HCT116 (cell line): ENCODE data around the gene CDH13. TPM values are rescaled to one million over a fixed set of nuclear protein-coding genes. Genes with fewer than 3 reads are reported as not detected.

Experiments used
- ATAC-seq: fragments of 200-7000 bp; cut with Tn5 transposase; 2 replicates; pipeline ENCODE4 v1.9.1; 2020; ENCODE audit warnings: mild to moderate bottlenecking, moderate library complexity
- BruUV-seq: library from RNA; stranded (reverse); fragments of 400-500 nt; replicated peaks from 2 replicates; lab custom pipeline; 2021; lab: Mats Ljungman, UMichigan
- CTCF ChIA-PET: fragments of 300-600 bp; sonication (Branson Sonifier 250); formaldehyde crosslinking; loops from one replicate; lab custom pipeline; 2021; ENCODE audit warnings: antibody characterized with exemption; lab: Charles Lee
- POLR2A ChIA-PET: fragments of 300-600, 350-600 bp; sonication (Branson Sonifier 250); formaldehyde crosslinking; loops from one replicate; lab custom pipeline; 2021; ENCODE audit warnings: antibody characterized with exemption; lab: Charles Lee
- RAD21 ChIA-PET, 2 experiments: fragments of 300-600 bp; sonication (Branson Sonifier 250); formaldehyde crosslinking; loops; one replicate each; lab custom pipeline; 2023; ENCODE audit warnings: low total read pairs in 2 of 2; ENCODE audit not compliant: uncharacterized antibody in 2 of 2, unreplicated experiment in 2 of 2, low non-redundant PET in 1 of 2; lab: Charles Lee
- DNase-seq: peaks from one replicate; pipeline ENCODE4 v3.0.0-alpha.2; 2010; ENCODE audit warnings: low read depth, low spot score
- H2AFZ ChIP-seq: fragments of 200-600 bp; shearing (Covaris generic), sonication (generic); 2 replicates; pipeline ENCODE4 v1.6.1; 2017; ENCODE audit warnings: low read depth, mixed run types, mixed read lengths, antibody characterized with exemption, low read length; ENCODE audit not compliant: poor library complexity, severe bottlenecking
- H3K27ac ChIP-seq: 2 replicates; pipeline ENCODE4 v1.5.1; 2012; ENCODE audit warnings: low read depth, low read length
- H3K27me3 ChIP-seq: fragments of 200-600 bp; sonication (generic); 2 replicates; pipeline ENCODE4 v1.6.1; 2016; ENCODE audit warnings: mixed run types, low read length, mixed read lengths; ENCODE audit not compliant: insufficient read depth
- H3K36me3 ChIP-seq, 2 experiments: fragments of 200-500 bp in 1 of 2; fragments of 200-600 bp in 1 of 2; sonication (Bioruptor generic) in 1 of 2; sonication (generic) in 1 of 2; 2 replicates each; pipeline versions ENCODE4 v1.5.1 to v1.6.1; 2014 to 2016; ENCODE audit warnings: low read length in 2 of 2, inconsistent platforms in 1 of 2, mixed read lengths in 1 of 2, mixed run types in 1 of 2; ENCODE audit not compliant: insufficient read depth in 2 of 2, control insufficient read depth in 1 of 2
- H3K4me1 ChIP-seq, 2 experiments: fragments of 200-600 bp in 1 of 2; sonication (generic) in 1 of 2; 2 replicates each; pipeline versions ENCODE4 v1.5.1 to v1.6.1; 2012 to 2017; ENCODE audit warnings: low read length in 2 of 2, inconsistent platforms in 1 of 2, mild to moderate bottlenecking in 1 of 2, mixed read lengths in 1 of 2, mixed run types in 1 of 2, moderate library complexity in 1 of 2; ENCODE audit not compliant: insufficient read depth in 2 of 2, control insufficient read depth in 1 of 2
- H3K4me2 ChIP-seq: fragments of 200-600 bp; sonication (generic); 2 replicates; pipeline ENCODE4 v1.6.1; 2017; ENCODE audit warnings: mixed run types, low read length, mixed read lengths
- H3K4me3 ChIP-seq, 2 experiments: fragments of 200-600 bp in 1 of 2; sonication (generic) in 1 of 2; replicated peaks in 1 of 2; 2 replicates each; pipeline ENCODE4 v1.5.1; 2011 to 2016; ENCODE audit warnings: low read length in 2 of 2, control low read depth in 1 of 2, low read depth in 1 of 2, mild to moderate bottlenecking in 1 of 2, mixed read lengths in 1 of 2, mixed run types in 1 of 2
- H3K79me2 ChIP-seq: fragments of 200-600 bp; sonication (generic); 2 replicates; pipeline ENCODE4 v1.6.1; 2017; ENCODE audit warnings: mild to moderate bottlenecking, mixed run types, low read length, moderate library complexity, mixed read lengths; ENCODE audit not compliant: insufficient read depth
- H3K9ac ChIP-seq: fragments of 200-600 bp; sonication (generic); 2 replicates; pipeline ENCODE4 v1.6.1; 2016; ENCODE audit warnings: low read length, mixed read lengths
- H3K9me2 ChIP-seq: fragments of 200-600 bp; sonication (generic), shearing (Covaris generic); 2 replicates; pipeline ENCODE4 v1.6.1; 2017; ENCODE audit warnings: mixed run types, mild to moderate bottlenecking, moderate library complexity; ENCODE audit not compliant: insufficient read depth
- H3K9me3 ChIP-seq, 2 experiments: fragments of 200-500 bp in 1 of 2; fragments of 200-600 bp in 1 of 2; sonication (Bioruptor generic) in 1 of 2; sonication (generic) in 1 of 2; 2 replicates each; pipeline ENCODE4 v1.6.1; 2014 to 2017; ENCODE audit warnings: low read length in 2 of 2, mixed read lengths in 2 of 2, inconsistent platforms in 1 of 2, low read depth in 1 of 2, mild to moderate bottlenecking in 1 of 2, mixed run types in 1 of 2, moderate library complexity in 1 of 2; ENCODE audit not compliant: control insufficient read depth in 1 of 2, insufficient read depth in 1 of 2
- H4K20me1 ChIP-seq: fragments of 200-600 bp; sonication (generic), shearing (Covaris generic); 2 replicates; pipeline ENCODE4 v1.6.1; 2017; ENCODE audit warnings: mixed run types, mild to moderate bottlenecking, moderate library complexity; ENCODE audit not compliant: insufficient read depth
- CBX3 ChIP-seq: IDR thresholded peaks from 2 replicates; pipeline ENCODE4 v1.6.1; 2012; ENCODE audit warnings: low read depth
- CEBPB ChIP-seq: IDR thresholded peaks from 2 replicates; pipeline ENCODE4 v1.6.1; 2012; ENCODE audit warnings: low read depth
- CTCF ChIP-seq, 3 experiments: fragments of 200-600 bp in 1 of 3; sonication (generic) in 1 of 3; IDR thresholded peaks in 2 of 3; conservative IDR thresholded peaks in 1 of 3; 2 replicates each; pipeline ENCODE4 v1.5.1; 2012 to 2017; ENCODE audit warnings: low read depth in 2 of 3, low read length in 2 of 3, antibody characterized with exemption in 1 of 3, borderline replicate concordance in 1 of 3, control low read depth in 1 of 3, mild to moderate bottlenecking in 1 of 3, mixed read lengths in 1 of 3, mixed run types in 1 of 3, moderate library complexity in 1 of 3; ENCODE audit not compliant: insufficient read depth in 1 of 3
- ELF1 ChIP-seq: IDR thresholded peaks from 2 replicates; pipeline ENCODE4 v1.6.1; 2012; ENCODE audit warnings: low read depth, borderline replicate concordance
- EZH2 ChIP-seq: fragments of 200-600 bp; sonication (generic); IDR thresholded peaks from 2 replicates; pipeline ENCODE4 v1.6.1; 2017; ENCODE audit warnings: antibody characterized with exemption, mixed run types
- EZH2phosphoT487 ChIP-seq: fragments of 200-600 bp; IDR thresholded peaks from 2 replicates; pipeline ENCODE4 v1.6.1; 2018; ENCODE audit warnings: antibody characterized with exemption, borderline replicate concordance
- JUND ChIP-seq: IDR thresholded peaks from 2 replicates; pipeline ENCODE4 v1.6.1; 2012
- MAX ChIP-seq: IDR thresholded peaks from 2 replicates; pipeline ENCODE4 v1.6.1; 2012
- POLR2AphosphoS5 ChIP-seq: IDR thresholded peaks from 2 replicates; pipeline ENCODE4 v1.6.1; 2011; ENCODE audit warnings: mild to moderate bottlenecking, low read depth, low read length, moderate library complexity
- RAD21 ChIP-seq: IDR thresholded peaks from 2 replicates; pipeline ENCODE4 v1.6.1; 2012; ENCODE audit warnings: low read depth, mild to moderate bottlenecking
- REST ChIP-seq: IDR thresholded peaks from 2 replicates; pipeline ENCODE4 v1.6.1; 2012; ENCODE audit warnings: low read depth
- SIN3A ChIP-seq: IDR thresholded peaks from 2 replicates; pipeline ENCODE4 v1.6.1; 2012; ENCODE audit warnings: low read depth
- SP1 ChIP-seq: IDR thresholded peaks from 2 replicates; pipeline ENCODE4 v1.6.1; 2012; ENCODE audit warnings: low read depth
- SRF ChIP-seq: IDR thresholded peaks from 2 replicates; pipeline ENCODE4 v1.6.1; 2012; ENCODE audit warnings: low read depth
- TCF7L2 ChIP-seq: IDR thresholded peaks from 2 replicates; pipeline ENCODE4 v1.7.0; 2011; ENCODE audit warnings: borderline replicate concordance, inconsistent platforms; ENCODE audit not compliant: insufficient read depth, insufficient read length; ENCODE audit errors: extremely low read depth
- YY1 ChIP-seq: IDR thresholded peaks from 2 replicates; pipeline ENCODE4 v1.6.1; 2011; ENCODE audit warnings: low read length, low read depth, moderate library complexity, mild to moderate bottlenecking; ENCODE audit not compliant: insufficient replicate concordance; ENCODE audit errors: extremely low read depth
- ZFX ChIP-seq: fragments of 450-650 bp; IDR thresholded peaks from 2 replicates; pipeline ENCODE4 v1.6.1; 2017
- ZNF274 ChIP-seq: fragments of 200-500 bp; sonication (Bioruptor generic); IDR thresholded peaks from 2 replicates; pipeline ENCODE4 v1.6.1; 2014; ENCODE audit warnings: mild to moderate bottlenecking, low read depth, low read length, inconsistent platforms
- intact Hi-C: fragments of 100-400 bp; cut with micrococcal nuclease; formaldehyde crosslinking; loops from 2 replicates; pipeline ENCODE4 v1.10.0; 2022
- total RNA-seq: library from RNA; stranded (reverse); gene quantifications from one replicate; pipeline ENCODE4 v1.2.1, GENCODE V29; 2021; ENCODE audit not compliant: unreplicated experiment
- TF ChIP-seq, protein P1 (sequence below): IDR thresholded peaks from 2 replicates; pipeline ENCODE4 v1.6.1; 2011; ENCODE audit warnings: mild to moderate bottlenecking, low read length, moderate library complexity; ENCODE audit not compliant: insufficient replicate concordance; ENCODE audit errors: extremely low read depth

The CDH13 gene
- total RNA-seq, 1 experiment from 2014 or later = not detected

DNA sequence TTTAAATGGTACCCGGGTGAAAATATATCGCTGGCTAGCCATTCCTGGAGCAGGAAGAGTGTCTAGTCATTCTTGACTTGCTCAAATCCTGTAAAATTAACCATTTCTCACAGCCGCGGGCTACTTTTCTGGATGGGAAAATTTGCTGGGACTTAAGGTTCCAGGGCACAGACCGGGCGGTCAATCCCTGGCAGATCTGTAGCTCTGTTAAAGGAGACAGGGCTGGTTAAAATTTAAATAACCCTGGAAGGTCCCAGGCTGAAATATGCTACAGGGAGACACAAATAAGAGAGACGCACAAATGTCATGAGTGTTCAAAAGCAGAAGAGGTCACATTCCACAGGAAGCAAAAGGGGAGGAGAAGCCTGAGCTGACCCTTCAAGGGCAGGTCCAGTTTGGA is 951.4 kb downstream of the CDH13 start:
- DNase-seq (no peak), ATAC-seq (no peak)
- CTCF ChIA-PET = no interaction called here
- H3K27me3 ChIP-seq = peaks cover 15% of the 10 kb centered on the region; the same call in 1 of the 2 replicates
- H3K4me2 ChIP-seq = no peak overlapping the region
- intact Hi-C loops = no loop called here
- H3K9me3 ChIP-seq = no peaks in the 10 kb centered on the region
- H3K4me3 ChIP-seq = no peak overlapping the region
- H3K9ac ChIP-seq = no peak overlapping the region
- no peaks in the 10 kb centered on the region for H4K20me1 ChIP-seq
- H2AFZ ChIP-seq = no peak overlapping the region
- RAD21 ChIA-PET = no interaction called here
- no peaks in the 10 kb centered on the region for H3K4me1 ChIP-seq
- no peak for TF ChIP-seq EZH2
- no peak for TF ChIP-seq SP1
- no peak for TF ChIP-seq EZH2phosphoT487
- TF ChIP-seq SRF = no peak
- TF ChIP-seq CTCF (IDR thresholded peaks at IDR 0.05 in 2 of 3, conservative IDR thresholded peaks at IDR 0.05 in 1 of 3; ENCODE audit: borderline replicate concordance in 1 of 3, insufficient read depth in 1 of 3, low read depth in 2 of 3, low read length in 2 of 3) = no peak
- TF ChIP-seq POLR2AphosphoS5 = no peak
- no peak for TF ChIP-seq MAX
- no peak for TF ChIP-seq RAD21
- TF ChIP-seq REST = no peak
- no peak for TF ChIP-seq CBX3
- TF ChIP-seq, protein P1, sequence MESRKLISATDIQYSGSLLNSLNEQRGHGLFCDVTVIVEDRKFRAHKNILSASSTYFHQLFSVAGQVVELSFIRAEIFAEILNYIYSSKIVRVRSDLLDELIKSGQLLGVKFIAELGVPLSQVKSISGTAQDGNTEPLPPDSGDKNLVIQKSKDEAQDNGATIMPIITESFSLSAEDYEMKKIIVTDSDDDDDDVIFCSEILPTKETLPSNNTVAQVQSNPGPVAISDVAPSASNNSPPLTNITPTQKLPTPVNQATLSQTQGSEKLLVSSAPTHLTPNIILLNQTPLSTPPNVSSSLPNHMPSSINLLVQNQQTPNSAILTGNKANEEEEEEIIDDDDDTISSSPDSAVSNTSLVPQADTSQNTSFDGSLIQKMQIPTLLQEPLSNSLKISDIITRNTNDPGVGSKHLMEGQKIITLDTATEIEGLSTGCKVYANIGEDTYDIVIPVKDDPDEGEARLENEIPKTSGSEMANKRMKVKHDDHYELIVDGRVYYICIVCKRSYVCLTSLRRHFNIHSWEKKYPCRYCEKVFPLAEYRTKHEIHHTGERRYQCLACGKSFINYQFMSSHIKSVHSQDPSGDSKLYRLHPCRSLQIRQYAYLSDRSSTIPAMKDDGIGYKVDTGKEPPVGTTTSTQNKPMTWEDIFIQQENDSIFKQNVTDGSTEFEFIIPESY = no peak
- no peak for TF ChIP-seq TCF7L2
- TF ChIP-seq ZFX = no peak
- TF ChIP-seq YY1 = no peak
- no peak for TF ChIP-seq CEBPB
- no peak for TF ChIP-seq ZNF274
- TF ChIP-seq SIN3A = no peak
- TF ChIP-seq JUND = no peak
- no peak for TF ChIP-seq ELF1
- no peaks in the 10 kb centered on the region for H3K9me2 ChIP-seq
- no TSS peak for BruUV-seq
- POLR2A ChIA-PET = no interaction called here
- no peaks in the 10 kb centered on the region for H3K36me3 ChIP-seq
- no peaks in the 10 kb centered on the region for H3K79me2 ChIP-seq
- no peak overlapping the region for H3K27ac ChIP-seq
